H1 (cell line): ENCODE measurements around the gene ABCA9. TPM values are rescaled to one million over a fixed set of nuclear protein-coding genes. Genes with fewer than 3 reads are reported as not detected.

Experiments used
- CHD2 ChIP-seq: IDR thresholded peaks from 2 replicates; pipeline ENCODE4 v1.6.1; 2012; ENCODE audit warnings: low read length, improper control_type of control experiment
- PHF8 ChIP-seq: fragments of 200-600 bp; sonication (generic); conservative IDR thresholded peaks from 2 replicates; pipeline ENCODE4 v1.7.1; 2012; ENCODE audit warnings: low read depth, mild to moderate bottlenecking, inconsistent platforms, low read length, moderate library complexity
- TEAD4 ChIP-seq: IDR thresholded peaks from 2 replicates; pipeline ENCODE4 v1.6.1; 2012; ENCODE audit warnings: low read depth, low read length, inconsistent platforms, mixed read lengths
- polyA plus RNA-seq, 7 experiments: library from polyadenylated mRNA; depleted of rRNA in 3 of 7; stranded (reverse) in 5 of 7; unstranded in 2 of 7; fragments of >200 nt in 5 of 7; fragments of 200-250 nt in 2 of 7; gene quantifications; 1 replicate in 5 of 7; 2 replicates in 1 of 7; 4 replicates in 1 of 7; pipeline versions ENCODE4 v1.2.1 to v1.2.3, GENCODE V29; 2011 to 2013; ENCODE audit warnings: missing spikeins in 2 of 7, mixed read lengths in 2 of 7
- total RNA-seq: library from RNA; stranded (reverse); fragmentation: NEBNext Ultra II Directional; extraction: Animal tissue kit (Norgen Biotek cat#: 25700); gene quantifications from 2 replicates; pipeline ENCODE4 v1.2.1, GENCODE V29; 2021

The ABCA9 gene
- total and polyA plus RNA-seq, 2 of the 8 experiments (the other 6 are each of a cell fraction or from before 2014, with no cell fraction given) = not detected

DNA sequence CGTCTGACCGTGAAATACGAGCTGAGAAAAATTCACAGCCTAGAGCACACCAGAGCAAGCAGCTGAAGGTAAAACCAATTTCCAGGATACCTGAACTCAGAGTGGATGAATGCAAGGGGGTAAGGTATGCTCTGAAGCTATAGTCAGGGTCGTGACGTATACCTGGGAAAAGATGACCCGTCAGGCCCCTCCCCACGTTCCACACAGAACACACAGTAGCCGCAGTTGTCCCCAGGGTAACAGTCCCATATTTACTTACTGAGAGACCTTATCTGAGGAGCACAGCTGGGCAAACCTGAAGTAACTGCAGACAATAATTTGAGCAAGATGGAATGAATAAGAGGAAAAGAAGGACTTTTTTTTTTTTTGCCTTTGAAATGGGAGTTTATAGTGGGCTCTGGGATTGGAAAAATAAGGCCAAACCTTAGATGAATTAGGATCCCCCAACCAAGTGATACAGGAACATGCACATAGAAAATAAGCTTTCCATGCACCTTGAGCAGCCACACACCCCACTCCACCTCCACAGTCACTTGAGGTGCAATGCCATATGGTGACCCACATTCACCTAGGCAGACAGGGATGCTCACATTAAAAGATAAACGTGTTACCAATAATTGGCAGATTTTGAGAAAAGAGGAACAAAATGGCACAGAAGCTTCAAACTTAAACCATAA, 43.0 kb upstream of the ABCA9 start (continued):
- TF ChIP-seq PHF8 = no peak
- no peak for TF ChIP-seq TEAD4
- no peak for TF ChIP-seq CHD2
